Tibial nerve (tissue), 4 donors: ENCODE measurements around the gene TMED1. TPM values are rescaled to one million over a fixed set of nuclear protein-coding genes. Genes with fewer than 3 reads are reported as not detected.

ENCODE experiments used
- DNase-seq, 2 donors: peaks; one replicate each; pipeline ENCODE4 v3.0.0-alpha.2; 2019; ENCODE audit warnings: low spot score in 2 of 2
- H3K27ac ChIP-seq, 4 donors: fragments of 200-600 bp; sonication (generic) in 3 of 4; one replicate each; pipeline ENCODE4 v1.5.1; 2017 to 2019; ENCODE audit warnings: mild to moderate bottlenecking in 1 of 4
- H3K27me3 ChIP-seq, 2 donors: fragments of 200-600 bp; sonication (generic) in 1 of 2; one replicate each; pipeline versions ENCODE4 v1.5.1 to v1.6.0; 2017 to 2019
- H3K36me3 ChIP-seq, 3 donors: fragments of 200-600 bp; sonication (generic); one replicate each; pipeline ENCODE4 v1.5.1; 2018 to 2019
- H3K4me1 ChIP-seq, 4 donors: fragments of 200-600 bp; sonication (generic) in 3 of 4; one replicate each; pipeline ENCODE4 v1.5.1; 2017 to 2019
- H3K4me3 ChIP-seq, 4 donors: fragments of 200-600 bp; sonication (generic) in 3 of 4; one replicate each; pipeline ENCODE4 v1.5.1; 2017 to 2019; ENCODE audit warnings: mild to moderate bottlenecking in 1 of 4, moderate library complexity in 1 of 4
- H3K9me3 ChIP-seq, 4 donors: fragments of 200-600 bp; sonication (generic) in 3 of 4; one replicate each; pipeline ENCODE4 v1.5.1; 2017 to 2019
- EP300 ChIP-seq, 2 donors: sonication (generic); formaldehyde crosslinking; IDR thresholded peaks; one replicate each; pipeline ENCODE4 v1.6.1; 2017; ENCODE audit warnings: antibody characterized with exemption in 2 of 2, mild to moderate bottlenecking in 1 of 2
- POLR2A ChIP-seq, 2 donors: fragments of 450-650 bp; IDR thresholded peaks; one replicate each; pipeline ENCODE4 v1.6.1; 2017; ENCODE audit warnings: antibody characterized with exemption in 2 of 2, mild to moderate bottlenecking in 2 of 2, moderate library complexity in 2 of 2
- WGBS, 2 donors: methylation state at CpG; one replicate each; pipeline ENCODE4 v1.1.5; 2018; 5-methylcytosine and 5-hydroxymethylcytosine counted together
- total RNA-seq, 4 donors: library from RNA; depleted of rRNA; stranded (reverse); fragments of >200 nt; gene quantifications; one replicate each; pipeline ENCODE4 v1.1.0, GENCODE V29; 2016
- TF ChIP-seq, protein P1 (sequence below), 5 experiments: fragments of 200-600 bp in 3 of 5; fragments of 450-650 bp in 2 of 5; sonication (generic) in 3 of 5; IDR thresholded peaks; one replicate each; pipeline ENCODE4 v1.5.1; 2016 to 2019; ENCODE audit warnings: antibody characterized with exemption in 5 of 5, mild to moderate bottlenecking in 3 of 5, moderate library complexity in 2 of 5

The TMED1 gene
- total RNA-seq, 4 donors from 2014 or later: 18.0 to 33.7 (median 29.7) TPM

DNA sequence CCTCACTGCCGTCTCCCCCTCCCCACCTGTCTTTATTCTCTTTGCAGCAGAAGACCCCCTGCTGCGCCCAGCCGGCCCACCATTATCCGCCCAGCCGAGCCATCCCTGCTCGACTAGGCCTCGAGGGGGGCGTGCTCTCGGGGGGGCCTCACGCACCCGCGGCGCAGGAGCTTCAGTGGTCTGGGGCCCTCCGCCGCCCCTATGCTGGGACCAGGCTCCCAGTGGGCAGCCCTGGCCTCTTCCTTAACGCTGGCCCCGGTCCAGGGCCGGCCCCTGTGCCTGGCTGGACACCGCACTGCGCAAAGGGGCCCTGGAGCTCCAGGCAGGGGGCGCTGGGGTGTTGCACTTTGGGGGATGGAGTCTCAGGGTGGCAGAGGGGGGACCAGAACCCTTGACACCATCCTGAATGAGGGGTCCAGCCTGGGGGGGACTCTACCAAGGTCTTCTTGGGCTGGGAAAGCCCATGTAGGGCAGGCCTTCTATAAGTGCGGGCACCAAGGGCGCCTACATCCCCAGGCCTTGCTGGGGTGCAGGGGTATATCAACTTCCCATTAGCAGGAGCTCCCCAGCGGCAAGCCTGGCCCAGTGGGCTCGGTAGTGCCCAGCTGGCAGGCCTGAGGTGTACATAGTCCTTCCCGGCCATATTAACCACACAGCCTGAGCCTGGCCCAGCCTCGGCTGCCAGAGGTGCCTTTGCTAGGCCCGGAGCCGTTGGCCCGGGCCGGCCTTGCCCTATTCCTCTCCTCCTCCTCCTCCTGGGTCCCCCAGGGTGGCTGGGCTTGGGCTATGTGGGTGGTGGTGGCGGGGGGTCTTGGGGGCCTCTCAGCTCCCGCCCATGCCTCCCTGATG is 4.9 kb downstream of the TMED1 start:
- H3K36me3 ChIP-seq: peaks cover 0 to 71% (median 20%) of the 10 kb centered on the region in 3 donors
- TF ChIP-seq, protein P1, sequence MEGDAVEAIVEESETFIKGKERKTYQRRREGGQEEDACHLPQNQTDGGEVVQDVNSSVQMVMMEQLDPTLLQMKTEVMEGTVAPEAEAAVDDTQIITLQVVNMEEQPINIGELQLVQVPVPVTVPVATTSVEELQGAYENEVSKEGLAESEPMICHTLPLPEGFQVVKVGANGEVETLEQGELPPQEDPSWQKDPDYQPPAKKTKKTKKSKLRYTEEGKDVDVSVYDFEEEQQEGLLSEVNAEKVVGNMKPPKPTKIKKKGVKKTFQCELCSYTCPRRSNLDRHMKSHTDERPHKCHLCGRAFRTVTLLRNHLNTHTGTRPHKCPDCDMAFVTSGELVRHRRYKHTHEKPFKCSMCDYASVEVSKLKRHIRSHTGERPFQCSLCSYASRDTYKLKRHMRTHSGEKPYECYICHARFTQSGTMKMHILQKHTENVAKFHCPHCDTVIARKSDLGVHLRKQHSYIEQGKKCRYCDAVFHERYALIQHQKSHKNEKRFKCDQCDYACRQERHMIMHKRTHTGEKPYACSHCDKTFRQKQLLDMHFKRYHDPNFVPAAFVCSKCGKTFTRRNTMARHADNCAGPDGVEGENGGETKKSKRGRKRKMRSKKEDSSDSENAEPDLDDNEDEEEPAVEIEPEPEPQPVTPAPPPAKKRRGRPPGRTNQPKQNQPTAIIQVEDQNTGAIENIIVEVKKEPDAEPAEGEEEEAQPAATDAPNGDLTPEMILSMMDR (IDR thresholded peaks at IDR 0.05): no peak
- TF ChIP-seq POLR2A (IDR thresholded peaks at IDR 0.05) (no peak), EP300 (IDR thresholded peaks at IDR 0.05) (no peak)
- no peaks in the 10 kb centered on the region for H3K27me3 ChIP-seq
- no peak overlapping the region for H3K4me3 ChIP-seq
- no peak for DNase-seq
- H3K4me1 ChIP-seq: peaks cover 0 to 8% (median 0%) of the 10 kb centered on the region in 4 donors
- peak overlapping the region in 1 of 4 donors; percentile 38 for H3K27ac ChIP-seq
- WGBS, 2 donors: 77 to 84% methylated on average over 25 to 27 of the region's 33 CpGs
- no peaks in the 10 kb centered on the region for H3K9me3 ChIP-seq

DNA sequence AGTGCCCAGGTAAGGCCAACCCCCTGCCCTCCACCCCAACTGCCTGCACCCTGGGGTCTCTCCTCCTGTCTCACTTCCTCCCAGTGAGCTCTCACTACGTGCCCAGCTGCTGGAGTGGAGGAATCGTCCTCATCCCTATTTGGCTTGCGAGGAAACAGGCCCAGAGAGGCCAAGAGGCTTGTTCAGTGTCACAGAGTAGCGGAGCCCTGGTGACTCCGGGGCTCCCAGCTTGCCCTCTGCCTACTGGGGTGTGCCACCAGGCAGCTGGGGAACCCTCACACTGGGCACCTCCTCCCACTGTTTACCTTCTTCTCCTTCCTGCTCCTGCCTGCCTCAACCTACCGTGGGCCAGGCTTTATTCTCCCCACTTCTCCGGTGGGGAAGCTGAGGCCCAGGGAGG is 5.6 kb downstream of the TMED1 start:
- 85 to 86% methylated on average over 7 of the region's 7 CpGs for WGBS, 2 donors
- Histone ChIP-seq H3K4me3 (no peak overlapping the region), H3K27me3 (no peaks in the 10 kb centered on the region), H3K27ac (no peak overlapping the region), H3K9me3 (no peaks in the 10 kb centered on the region), H3K4me1 (peaks cover 0 to 5% (median 0%) of the 10 kb centered on the region in 4 donors), H3K36me3 (peaks cover 0 to 79% (median 28%) of the 10 kb centered on the region in 3 donors)
- DNase-seq: no peak
- TF ChIP-seq, protein P1 (IDR thresholded peaks at IDR 0.05): no peak

DNA sequence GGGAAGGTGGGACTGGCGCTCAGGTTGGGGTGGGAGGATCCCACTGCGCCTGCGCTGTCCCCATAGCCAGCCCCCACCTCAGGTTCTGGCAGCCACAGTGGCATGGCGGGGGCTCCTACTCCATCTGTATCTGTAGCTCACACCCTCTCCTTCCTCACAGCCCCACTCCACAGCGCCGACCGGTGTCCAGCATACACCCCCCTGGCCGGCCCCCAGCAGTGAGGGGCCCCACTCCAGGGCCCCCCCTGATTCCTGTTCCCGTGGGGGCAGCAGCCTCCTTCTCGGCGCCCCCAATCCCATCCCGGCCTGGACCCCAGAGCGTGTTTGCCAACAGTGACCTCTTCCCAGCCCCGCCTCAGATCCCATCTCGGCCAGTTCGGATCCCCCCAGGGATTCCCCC is 6.0 kb downstream of the TMED1 start:
- Histone ChIP-seq H3K4me3 (no peak overlapping the region), H3K4me1 (peaks cover 0 to 1% (median 0%) of the 10 kb centered on the region in 4 donors), H3K9me3 (no peaks in the 10 kb centered on the region), H3K36me3 (peaks cover 0 to 83% (median 30%) of the 10 kb centered on the region in 3 donors), H3K27ac (no peak overlapping the region), H3K27me3 (no peaks in the 10 kb centered on the region)
- TF ChIP-seq EP300 (IDR thresholded peaks at IDR 0.05) (no peak), POLR2A (IDR thresholded peaks at IDR 0.05) (no peak)
- TF ChIP-seq, protein P1 (IDR thresholded peaks at IDR 0.05): no peak
- WGBS, 2 donors: 82 to 84% methylated on average over 15 to 16 of the region's 16 CpGs
- no peak for DNase-seq

DNA sequence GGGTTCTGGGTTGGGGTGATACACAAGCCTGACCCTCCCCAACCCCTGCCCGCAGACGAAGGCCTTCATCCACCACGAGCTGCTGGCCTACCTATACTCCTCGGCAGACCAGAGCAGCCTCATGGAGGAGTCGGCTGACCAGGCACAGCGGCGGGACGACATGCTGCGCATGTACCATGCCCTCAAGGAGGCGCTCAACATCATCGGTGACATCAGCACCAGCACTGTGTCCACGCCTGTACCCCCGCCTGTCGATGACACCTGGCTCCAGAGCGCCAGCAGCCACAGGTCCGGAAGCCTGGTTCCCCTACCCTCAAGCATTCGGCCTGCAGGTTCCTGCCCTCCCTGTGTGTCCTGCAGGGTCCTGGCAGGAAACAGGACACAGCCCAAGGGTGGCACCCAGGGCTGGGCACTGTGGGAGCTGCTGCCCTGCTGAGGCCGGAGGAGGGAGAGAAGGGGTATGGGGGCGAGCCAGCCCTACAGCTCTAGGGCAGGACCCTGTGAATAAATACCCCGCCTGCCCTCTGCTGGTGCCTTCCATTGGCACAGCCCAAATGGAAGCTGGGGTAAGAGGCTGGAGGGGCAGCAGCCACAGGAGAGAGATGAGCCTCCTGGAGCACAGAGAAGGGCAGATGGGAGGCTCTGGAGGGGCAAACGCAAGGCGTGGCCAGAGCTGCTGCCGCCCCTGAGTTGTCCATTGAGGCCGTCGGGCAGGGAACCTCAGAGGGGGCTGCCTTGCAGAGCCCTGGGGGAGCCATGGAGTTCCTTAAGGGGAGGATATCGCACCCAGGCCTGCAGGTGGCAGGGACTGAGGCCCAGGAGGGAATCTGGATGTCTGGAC is 6.8 kb downstream of the TMED1 start:
- Histone ChIP-seq H3K4me1 (no peaks in the 10 kb centered on the region), H3K36me3 (peaks cover 0 to 91% (median 31%) of the 10 kb centered on the region in 3 donors), H3K27ac (no peak overlapping the region), H3K9me3 (no peaks in the 10 kb centered on the region), H3K27me3 (no peaks in the 10 kb centered on the region), H3K4me3 (no peak overlapping the region)
- 82 to 88% methylated on average over 13 to 18 of the region's 26 CpGs for WGBS, 2 donors
- no peak for DNase-seq
- no peak for TF ChIP-seq EP300 (IDR thresholded peaks at IDR 0.05)
- TF ChIP-seq, protein P1 (IDR thresholded peaks at IDR 0.05): no peak
- TF ChIP-seq POLR2A (IDR thresholded peaks at IDR 0.05): no peak

DNA sequence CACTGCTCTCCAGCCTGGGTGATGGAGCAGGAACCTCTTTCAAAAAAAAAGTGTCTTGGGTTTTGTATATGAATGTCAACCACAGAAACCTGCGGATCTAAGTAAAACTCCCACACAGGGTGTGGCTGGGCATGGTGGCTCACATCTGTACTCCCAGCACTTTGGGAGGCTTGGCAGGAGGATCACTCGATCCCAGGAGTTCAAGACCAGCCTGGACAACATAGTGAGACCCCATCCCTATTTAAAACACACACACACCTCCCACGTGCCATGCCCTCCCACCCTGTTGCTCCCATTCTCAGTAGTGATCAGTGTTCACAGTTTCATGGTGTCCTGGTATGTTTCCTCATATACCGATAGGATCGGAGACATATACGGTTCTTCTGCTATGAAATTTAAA is 9.2 kb downstream of the TMED1 start:
- TF ChIP-seq POLR2A (IDR thresholded peaks at IDR 0.05) (no peak), EP300 (IDR thresholded peaks at IDR 0.05) (no peak)
- TF ChIP-seq, protein P1 (IDR thresholded peaks at IDR 0.05): no peak
- Histone ChIP-seq H3K27me3 (no peaks in the 10 kb centered on the region), H3K4me1 (no peaks in the 10 kb centered on the region), H3K27ac (no peak overlapping the region), H3K9me3 (no peaks in the 10 kb centered on the region), H3K4me3 (no peak overlapping the region), H3K36me3 (peaks cover 0 to 89% (median 42%) of the 10 kb centered on the region in 3 donors)
- no peak for DNase-seq
- 89% methylated on average over 6 of the region's 6 CpGs for WGBS, 2 donors
